SKM-1 treated with dmso at 0.1 percent for 144 hours (cell line): ENCODE measurements around the gene DPH5.
A peak's percentile ranks its signal among the peaks of the same experiment; 100 is the strongest.
"Not testable (repeated sequence)": the region's sequence is repeated elsewhere in the genome, so short reads cannot be mapped to it uniquely, and the experiment has no call there.

Experiments used
- DNase-seq: peaks from one replicate; lab custom pipeline; 2025; ENCODE audit not compliant: unreplicated experiment; lab: John Stamatoyannopoulos, UW

DPH5 gene

GRCh38 chr1:101025657-101026429 lies at the start of gene DPH5:
DPH5 (minus strand) TSS chr1:101025784; CDS start chr1:101025443, 341 bp downstream.
- peak; percentile 79 for DNase-seq

- no peak for DNase-seq
Measured at GRCh38 chr1:101073836-101074235, 48.3 kb upstream of the DPH5 start.

- DNase-seq, result no peak
Measured at GRCh38 chr1:101071470-101071891, 45.9 kb upstream of the DPH5 start.

GRCh38 chr1:101069158-101069557 lies 43.6 kb upstream of the DPH5 start:
- DNase-seq, result no peak

- DNase-seq, result not testable (repeated sequence)
Measured at GRCh38 chr1:101066937-101067335, 41.4 kb upstream of the DPH5 start.

- no peak for DNase-seq
Measured at GRCh38 chr1:101066260-101066936, 40.8 kb upstream of the DPH5 start.

GRCh38 chr1:101065575-101065974 lies 40.0 kb upstream of the DPH5 start:
- DNase-seq, result no peak

GRCh38 chr1:101064697-101065096 lies 39.1 kb upstream of the DPH5 start:
- no peak for DNase-seq

- no peak for DNase-seq
Measured at GRCh38 chr1:101060992-101061391, 35.4 kb upstream of the DPH5 start.

GRCh38 chr1:101059945-101060542 lies 34.5 kb upstream of the DPH5 start:
- no peak for DNase-seq

GRCh38 chr1:101055623-101056022 lies 30.0 kb upstream of the DPH5 start:
- DNase-seq, result no peak

- no peak for DNase-seq
Measured at GRCh38 chr1:101051688-101052638, 26.4 kb upstream of the DPH5 start.

- no peak for DNase-seq
Measured at GRCh38 chr1:101050869-101051268, 25.3 kb upstream of the DPH5 start.

GRCh38 chr1:101044749-101045148 lies 19.2 kb upstream of the DPH5 start:
- DNase-seq, result no peak

- no peak for DNase-seq
Measured at GRCh38 chr1:101044259-101044658, 18.7 kb upstream of the DPH5 start.

GRCh38 chr1:101043776-101044175 lies 18.2 kb upstream of the DPH5 start:
- no peak for DNase-seq

- DNase-seq, result no peak
Measured at GRCh38 chr1:101041300-101041699, 15.7 kb upstream of the DPH5 start.

GRCh38 chr1:101040666-101041065 lies 15.1 kb upstream of the DPH5 start:
- no peak for DNase-seq

- DNase-seq, result no peak
Measured at GRCh38 chr1:101039245-101039644, 13.7 kb upstream of the DPH5 start.

- DNase-seq, result no peak
Measured at GRCh38 chr1:101037316-101037715, 11.7 kb upstream of the DPH5 start.

- no peak for DNase-seq
Measured at GRCh38 chr1:101033017-101033416, 7.4 kb upstream of the DPH5 start.
